Stomach smooth muscle (tissue), 2 donors: ENCODE results near the gene DCXR.

ENCODE experiments used
- H3K27ac ChIP-seq: one replicate; pipeline ENCODE4 v1.7.0; 2013; ENCODE audit warnings: mild to moderate bottlenecking, low read length, inconsistent platforms
- H3K27me3 ChIP-seq, 2 donors: one replicate each; pipeline ENCODE4 v1.7.0; 2013; ENCODE audit warnings: low read length in 2 of 2; ENCODE audit not compliant: insufficient read depth in 2 of 2, control insufficient read depth in 1 of 2
- H3K36me3 ChIP-seq, 2 donors: one replicate each; pipeline ENCODE4 v1.7.0; 2013; ENCODE audit warnings: low read length in 2 of 2; ENCODE audit not compliant: control insufficient read depth in 2 of 2, insufficient read depth in 2 of 2
- H3K4me1 ChIP-seq: one replicate; pipeline ENCODE4 v1.7.0; 2013; ENCODE audit warnings: low read length; ENCODE audit not compliant: control insufficient read depth, insufficient read depth
- H3K4me3 ChIP-seq, 2 donors: one replicate each; pipeline ENCODE4 v1.7.0; 2013; ENCODE audit warnings: low read length in 2 of 2
- H3K9ac ChIP-seq, 2 donors: one replicate each; pipeline ENCODE4 v1.7.0; 2013; ENCODE audit warnings: low read length in 2 of 2, mild to moderate bottlenecking in 1 of 2
- H3K9me3 ChIP-seq, 2 donors: one replicate each; pipeline ENCODE4 v1.7.0; 2013; ENCODE audit warnings: low read length in 2 of 2; ENCODE audit not compliant: control insufficient read depth in 2 of 2
- donor health status: healthy.
- donor health status: Pancreatic carcinoma.

Gene DCXR

GRCh38 chr17:82060001-82060380, 22.5 kb upstream of the DCXR start:
- Histone ChIP-seq H3K4me1 (peaks cover 13% of the 10 kb centered on the region), H3K9me3 (no peaks in the 10 kb centered on the region), H3K4me3 (no peak overlapping the region), H3K36me3 (peaks cover 13 to 42% of the 10 kb centered on the region in 2 donors), H3K27me3 (no peaks in the 10 kb centered on the region), H3K27ac (no peak overlapping the region), H3K9ac (no peak overlapping the region)

GRCh38 chr17:82059272-82060000, 21.9 kb upstream of the DCXR start:
- Histone ChIP-seq H3K4me1 (peaks cover 8% of the 10 kb centered on the region), H3K4me3 (no peak overlapping the region), H3K27me3 (no peaks in the 10 kb centered on the region), H3K36me3 (peaks cover 19 to 45% of the 10 kb centered on the region in 2 donors), H3K9me3 (no peaks in the 10 kb centered on the region), H3K27ac (no peak overlapping the region), H3K9ac (no peak overlapping the region)

- H3K4me3 ChIP-seq: no peak overlapping the region
- H3K9ac ChIP-seq: no peak overlapping the region
- no peak overlapping the region for H3K27ac ChIP-seq
- no peaks in the 10 kb centered on the region for H3K9me3 ChIP-seq
- no peaks in the 10 kb centered on the region for H3K27me3 ChIP-seq
- H3K4me1 ChIP-seq: peaks cover 3% of the 10 kb centered on the region
- H3K36me3 ChIP-seq: peaks cover 23 to 44% of the 10 kb centered on the region in 2 donors
Measured at GRCh38 chr17:82058855-82059249, 21.4 kb upstream of the DCXR start.

- Histone ChIP-seq H3K9me3 (no peaks in the 10 kb centered on the region), H3K27ac (no peak overlapping the region), H3K4me1 (peaks cover 6% of the 10 kb centered on the region), H3K36me3 (peaks cover 24 to 43% of the 10 kb centered on the region in 2 donors), H3K27me3 (no peaks in the 10 kb centered on the region), H3K4me3 (no peak overlapping the region), H3K9ac (no peak overlapping the region)
Measured at GRCh38 chr17:82058230-82058854, 20.8 kb upstream of the DCXR start.

GRCh38 chr17:82056729-82057621, 19.5 kb upstream of the DCXR start:
- H3K4me3 ChIP-seq: no peak overlapping the region
- peaks cover 19% of the 10 kb centered on the region for H3K4me1 ChIP-seq
- H3K9ac ChIP-seq: no peak overlapping the region
- H3K27me3 ChIP-seq: no peaks in the 10 kb centered on the region
- peaks cover 21 to 34% of the 10 kb centered on the region in 2 donors for H3K36me3 ChIP-seq
- no peaks in the 10 kb centered on the region for H3K9me3 ChIP-seq
- no peak overlapping the region for H3K27ac ChIP-seq

GRCh38 chr17:82055965-82056728, 18.6 kb upstream of the DCXR start:
- Histone ChIP-seq H3K4me3 (no peak overlapping the region), H3K9me3 (no peaks in the 10 kb centered on the region), H3K36me3 (peaks cover 21 to 31% of the 10 kb centered on the region in 2 donors), H3K27me3 (no peaks in the 10 kb centered on the region), H3K9ac (no peak overlapping the region), H3K4me1 (peaks cover 19% of the 10 kb centered on the region), H3K27ac (no peak overlapping the region)

GRCh38 chr17:82055023-82055964, 17.8 kb upstream of the DCXR start:
- no peaks in the 10 kb centered on the region for H3K9me3 ChIP-seq
- H3K9ac ChIP-seq: no peak overlapping the region
- no peaks in the 10 kb centered on the region for H3K27me3 ChIP-seq
- H3K4me1 ChIP-seq: peaks cover 27% of the 10 kb centered on the region
- H3K27ac ChIP-seq: no peak overlapping the region
- peaks cover 21 to 28% of the 10 kb centered on the region in 2 donors for H3K36me3 ChIP-seq
- H3K4me3 ChIP-seq: no peak overlapping the region

GRCh38 chr17:82054351-82055022, 17.0 kb upstream of the DCXR start:
- Histone ChIP-seq H3K36me3 (peaks cover 21 to 24% of the 10 kb centered on the region in 2 donors), H3K9ac (no peak overlapping the region), H3K27ac (no peak overlapping the region), H3K4me1 (peaks cover 33% of the 10 kb centered on the region), H3K4me3 (no peak overlapping the region), H3K9me3 (no peaks in the 10 kb centered on the region), H3K27me3 (no peaks in the 10 kb centered on the region)

GRCh38 chr17:82053556-82054263, 16.2 kb upstream of the DCXR start:
- H3K27ac ChIP-seq: no peak overlapping the region
- H3K4me3 ChIP-seq: no peak overlapping the region
- H3K36me3 ChIP-seq: peaks cover 21 to 27% of the 10 kb centered on the region in 2 donors
- no peaks in the 10 kb centered on the region for H3K27me3 ChIP-seq
- no peaks in the 10 kb centered on the region for H3K9me3 ChIP-seq
- peaks cover 33% of the 10 kb centered on the region for H3K4me1 ChIP-seq
- no peak overlapping the region for H3K9ac ChIP-seq
